Smooth muscle cell (in vitro differentiated cells): Measurements from ENCODE around the gene TEX44. TPM values are rescaled to one million over a fixed set of nuclear protein-coding genes. Genes with fewer than 3 reads are reported as not detected.

Experiments
- DNase-seq: peaks from one replicate; lab custom pipeline; 2025; ENCODE audit not compliant: unreplicated experiment; lab: John Stamatoyannopoulos, UW
- H2AFZ ChIP-seq: fragments of 200-600 bp; sonication (generic); 2 replicates; pipeline ENCODE4 v1.6.0; 2016; ENCODE audit warnings: antibody characterized with exemption, low read depth, mild to moderate bottlenecking
- H3F3A ChIP-seq: fragments of 200-600 bp; sonication (generic); 2 replicates; pipeline ENCODE4 v1.6.0; 2017; ENCODE audit warnings: antibody characterized with exemption, low read depth
- H3K27ac ChIP-seq: fragments of 200-600 bp; sonication (generic); 2 replicates; pipeline ENCODE4 v1.5.1; 2016; ENCODE audit warnings: low read depth, mild to moderate bottlenecking
- H3K27me3 ChIP-seq: fragments of 200-600 bp; sonication (generic); 2 replicates; pipeline ENCODE4 v1.6.1; 2016; ENCODE audit warnings: low read depth, mild to moderate bottlenecking
- H3K36me3 ChIP-seq: fragments of 200-600 bp; sonication (generic); 2 replicates; pipeline ENCODE4 v1.5.1; 2016; ENCODE audit warnings: low read depth
- H3K4me1 ChIP-seq: fragments of 200-600 bp; sonication (generic); 2 replicates; pipeline ENCODE4 v1.5.1; 2016; ENCODE audit warnings: low read depth
- H3K4me2 ChIP-seq: fragments of 200-600 bp; sonication (generic); 2 replicates; pipeline ENCODE4 v1.6.0; 2016; ENCODE audit warnings: mild to moderate bottlenecking
- H3K4me3 ChIP-seq: fragments of 200-600 bp; sonication (generic); 2 replicates; pipeline ENCODE4 v1.5.1; 2016; ENCODE audit warnings: mild to moderate bottlenecking
- H3K79me2 ChIP-seq: fragments of 200-600 bp; sonication (generic); 2 replicates; pipeline ENCODE4 v1.6.0; 2016; ENCODE audit warnings: low read depth, mild to moderate bottlenecking
- H3K9ac ChIP-seq: fragments of 200-600 bp; sonication (generic); 2 replicates; pipeline ENCODE4 v1.6.0; 2016; ENCODE audit warnings: low read depth
- H3K9me3 ChIP-seq: fragments of 200-600 bp; sonication (generic); replicated peaks from 2 replicates; pipeline ENCODE4 v1.5.1; 2016; ENCODE audit warnings: low read depth
- H4K20me1 ChIP-seq: fragments of 200-600 bp; sonication (generic); 2 replicates; pipeline ENCODE4 v1.6.0; 2016; ENCODE audit warnings: low read depth
- WGBS: methylation state at CpG from one replicate; pipeline ENCODE4 v1.1.7; 2016; ENCODE audit warnings: low lambda C conversion rate; 5-methylcytosine and 5-hydroxymethylcytosine counted together
- polyA plus RNA-seq: library from polyadenylated mRNA; unstranded; fragments of >200 nt; fragmentation: Nextera tagmentation; extraction: Ambion mirVana; gene quantifications from 2 replicates; pipeline ENCODE4 v1.2.1, GENCODE V29; 2016
- total RNA-seq: library from RNA; depleted of rRNA; stranded (reverse); fragments of >200 nt; gene quantifications from 2 replicates; pipeline ENCODE4 v1.2.3, GENCODE V29; 2014
- TF ChIP-seq, protein P1 (sequence below): fragments of 200-600 bp; sonication (generic); IDR thresholded peaks from 2 replicates; pipeline ENCODE4 v1.5.1; 2017; ENCODE audit warnings: borderline replicate concordance, mild to moderate bottlenecking, antibody characterized with exemption; ENCODE audit not compliant: insufficient read depth, poor library complexity, severe bottlenecking

The TEX44 gene
- total and polyA plus RNA-seq, 2 experiments from 2014 or later, result not detected

DNA sequence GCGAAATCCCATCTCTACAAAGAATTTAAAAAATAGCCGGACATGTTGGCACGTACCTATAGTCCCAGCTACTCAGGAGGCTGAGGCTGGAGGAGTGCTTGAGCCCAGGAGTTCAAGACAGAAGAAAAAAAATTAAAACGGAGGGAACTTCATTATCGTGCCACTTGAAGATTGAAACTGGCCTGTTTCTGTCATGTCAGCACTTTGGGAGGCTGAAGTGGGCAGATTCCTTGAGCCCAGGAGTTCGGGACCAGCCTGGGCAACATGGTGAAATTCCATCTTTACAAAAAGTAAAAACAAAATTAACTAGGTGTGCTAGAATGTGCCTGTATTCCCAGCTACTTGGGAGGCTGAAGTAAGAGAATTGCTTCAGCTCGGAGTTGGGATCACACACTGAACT is 3.0 kb upstream of the TEX44 start:
- Histone ChIP-seq H3K27ac (no peak overlapping the region), H3F3A (no peaks in the 10 kb centered on the region)

DNA sequence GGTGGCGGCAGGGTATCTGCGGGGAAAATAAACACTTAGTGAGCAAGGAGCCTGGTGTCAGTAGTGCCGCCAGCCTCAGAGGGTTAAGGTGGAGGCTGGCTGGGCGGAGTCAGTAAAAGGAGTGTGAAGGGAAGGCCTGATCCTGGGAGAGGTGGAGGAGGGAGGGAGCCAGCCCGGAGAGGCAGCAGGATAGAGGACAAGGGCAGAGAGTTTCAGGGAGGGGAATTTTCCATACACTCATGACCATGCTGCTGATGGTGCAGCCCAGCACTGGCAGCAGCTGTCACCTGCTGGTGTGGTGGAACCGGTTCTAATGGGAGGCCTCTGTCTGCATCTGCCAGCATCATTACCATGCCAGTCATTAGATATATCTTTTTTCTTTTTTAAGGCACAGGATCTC is 2.0 kb upstream of the TEX44 start:
- DNase-seq, result no peak
- 63% methylated on average over 6 of the region's 6 CpGs for WGBS
- Histone ChIP-seq H3K4me1 (no peaks in the 10 kb centered on the region), H3K9ac (no peak overlapping the region), H3K27me3 (no peaks in the 10 kb centered on the region), H3K79me2 (no peaks in the 10 kb centered on the region), H3F3A (no peaks in the 10 kb centered on the region), H3K27ac (no peak overlapping the region), H3K4me2 (no peak overlapping the region), H3K9me3 (no peaks in the 10 kb centered on the region), H4K20me1 (no peaks in the 10 kb centered on the region), H2AFZ (no peak overlapping the region), H3K36me3 (no peaks in the 10 kb centered on the region), H3K4me3 (no peak overlapping the region)
- TF ChIP-seq, protein P1, sequence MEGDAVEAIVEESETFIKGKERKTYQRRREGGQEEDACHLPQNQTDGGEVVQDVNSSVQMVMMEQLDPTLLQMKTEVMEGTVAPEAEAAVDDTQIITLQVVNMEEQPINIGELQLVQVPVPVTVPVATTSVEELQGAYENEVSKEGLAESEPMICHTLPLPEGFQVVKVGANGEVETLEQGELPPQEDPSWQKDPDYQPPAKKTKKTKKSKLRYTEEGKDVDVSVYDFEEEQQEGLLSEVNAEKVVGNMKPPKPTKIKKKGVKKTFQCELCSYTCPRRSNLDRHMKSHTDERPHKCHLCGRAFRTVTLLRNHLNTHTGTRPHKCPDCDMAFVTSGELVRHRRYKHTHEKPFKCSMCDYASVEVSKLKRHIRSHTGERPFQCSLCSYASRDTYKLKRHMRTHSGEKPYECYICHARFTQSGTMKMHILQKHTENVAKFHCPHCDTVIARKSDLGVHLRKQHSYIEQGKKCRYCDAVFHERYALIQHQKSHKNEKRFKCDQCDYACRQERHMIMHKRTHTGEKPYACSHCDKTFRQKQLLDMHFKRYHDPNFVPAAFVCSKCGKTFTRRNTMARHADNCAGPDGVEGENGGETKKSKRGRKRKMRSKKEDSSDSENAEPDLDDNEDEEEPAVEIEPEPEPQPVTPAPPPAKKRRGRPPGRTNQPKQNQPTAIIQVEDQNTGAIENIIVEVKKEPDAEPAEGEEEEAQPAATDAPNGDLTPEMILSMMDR, result no peak

More for the DNA sequence above, 3.0 kb upstream of the TEX44 start:
- TF ChIP-seq, protein P1, result no peak
- H3K9me3 ChIP-seq, result no peaks in the 10 kb centered on the region
- no peaks in the 10 kb centered on the region for H3K4me1 ChIP-seq
- H3K9ac ChIP-seq, result no peak overlapping the region
- DNase-seq, result no peak
- no peaks in the 10 kb centered on the region for H3K36me3 ChIP-seq
- no peak overlapping the region for H3K4me3 ChIP-seq
- no peak overlapping the region for H2AFZ ChIP-seq
- H4K20me1 ChIP-seq, result no peaks in the 10 kb centered on the region
- 95% methylated on average over 7 of the region's 7 CpGs for WGBS
- no peaks in the 10 kb centered on the region for H3K27me3 ChIP-seq
- no peaks in the 10 kb centered on the region for H3K79me2 ChIP-seq
- H3K4me2 ChIP-seq, result no peak overlapping the region

DNA sequence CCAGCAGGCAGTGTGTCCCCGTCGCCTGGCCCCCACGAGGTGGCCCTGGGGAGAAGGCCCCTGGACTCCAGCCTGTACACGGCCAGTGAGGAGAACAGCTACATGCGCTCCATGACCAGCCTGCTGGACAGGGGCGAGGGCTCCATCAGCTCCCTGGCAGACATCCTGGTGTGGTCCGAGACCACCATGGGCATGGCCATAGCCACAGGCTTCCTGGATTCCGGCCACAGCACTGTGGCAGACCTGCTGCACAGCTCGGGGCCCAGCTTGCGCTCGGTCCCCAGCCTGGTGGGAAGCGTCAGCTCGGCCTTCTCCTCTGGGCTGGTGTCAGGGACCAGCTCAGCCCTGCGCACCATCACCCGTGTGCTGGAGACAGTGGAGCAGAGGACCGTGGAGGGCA is 1.0 kb downstream of the TEX44 start:
- TF ChIP-seq, protein P1, result no peak
- H3K27me3 ChIP-seq, result no peaks in the 10 kb centered on the region
- no peak overlapping the region for H3K27ac ChIP-seq
- H3K36me3 ChIP-seq, result no peaks in the 10 kb centered on the region
- H3K9ac ChIP-seq, result no peak overlapping the region
- no peak overlapping the region for H3K4me2 ChIP-seq
- 96% methylated on average over 16 of the region's 16 CpGs for WGBS
- H4K20me1 ChIP-seq, result no peaks in the 10 kb centered on the region
- H3K4me1 ChIP-seq, result no peaks in the 10 kb centered on the region
- no peak overlapping the region for H2AFZ ChIP-seq
- H3K79me2 ChIP-seq, result no peaks in the 10 kb centered on the region
- DNase-seq, result no peak
- H3F3A ChIP-seq, result no peaks in the 10 kb centered on the region
- no peak overlapping the region for H3K4me3 ChIP-seq
- H3K9me3 ChIP-seq, result no peaks in the 10 kb centered on the region

- Histone ChIP-seq H3F3A (no peaks in the 10 kb centered on the region), H3K79me2 (no peaks in the 10 kb centered on the region), H3K4me2 (no peak overlapping the region), H3K4me1 (peaks cover 2% of the 10 kb centered on the region), H4K20me1 (no peaks in the 10 kb centered on the region), H3K4me3 (no peak overlapping the region), H3K9me3 (no peaks in the 10 kb centered on the region), H3K27ac (no peak overlapping the region), H2AFZ (no peak overlapping the region), H3K9ac (no peak overlapping the region), H3K27me3 (no peaks in the 10 kb centered on the region), H3K36me3 (no peaks in the 10 kb centered on the region)
- TF ChIP-seq, protein P1, result no peak
- WGBS, result 83% methylated on average over 18 of the region's 18 CpGs
- no peak for DNase-seq
Observed at GRCh38 chr2:231597014-231597611, 4.4 kb downstream of the TEX44 start.
